ENCODE data around the gene PROCA1.
"Not testable (repeated sequence)": the region's sequence is repeated elsewhere in the genome, so short reads cannot be mapped to it uniquely, and the experiment has no call there.

PROCA1 gene

GRCh38 chr17:28743243-28744103 lies 31.8 kb upstream of the PROCA1 start, which contains the start of gene TRAF4:
TRAF4 (plus strand) TSS chr17:28744011; CDS start chr17:28744113, 102 bp downstream.
- peak; percentile 64 to 70 for DNase-seq

- no peak for DNase-seq
These were observed 30.0 kb upstream of the PROCA1 start for GRCh38 chr17:28741358-28742349.

- DNase-seq: no peak
These were observed 29.0 kb upstream of the PROCA1 start for GRCh38 chr17:28740406-28741357.

DNA sequence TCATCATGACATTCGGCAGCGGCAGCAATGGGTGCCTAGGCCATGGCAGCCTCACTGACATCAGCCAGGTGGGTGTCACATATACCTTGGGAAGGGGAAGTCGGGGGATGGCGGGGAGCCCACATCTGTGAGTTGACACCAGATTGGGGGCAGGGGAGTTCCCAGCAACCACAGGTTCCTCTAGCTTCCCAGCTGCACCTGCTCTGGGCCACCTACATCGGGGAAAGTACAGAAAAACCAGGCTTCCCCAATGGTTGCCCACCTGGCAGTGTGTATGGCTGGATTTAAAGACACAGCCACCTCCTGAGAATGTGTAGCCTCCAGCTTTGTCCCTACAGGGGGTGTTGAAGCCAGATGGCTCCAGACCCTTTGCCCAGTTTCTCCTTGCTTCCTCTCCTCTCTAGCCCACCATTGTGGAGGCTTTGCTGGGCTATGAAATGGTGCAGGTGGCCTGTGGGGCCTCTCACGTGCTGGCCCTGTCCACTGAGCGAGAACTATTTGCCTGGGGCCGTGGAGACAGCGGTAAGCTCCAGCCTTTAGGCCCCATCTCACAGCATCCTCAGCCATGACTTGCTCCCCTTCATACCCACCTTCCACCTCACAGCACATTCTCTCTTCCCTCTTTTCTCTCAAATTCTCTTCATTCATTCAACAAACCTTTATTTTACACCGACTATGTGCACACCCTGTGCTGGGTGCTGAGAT lies 27.1 kb upstream of the PROCA1 start:
- peak; percentile 68 to 75 for DNase-seq

- no peak for DNase-seq
These were observed 26.3 kb upstream of the PROCA1 start for GRCh38 chr17:28737770-28738679.

- DNase-seq: no peak
These were observed 25.6 kb upstream of the PROCA1 start for GRCh38 chr17:28737316-28737715.

- DNase-seq: not testable (repeated sequence)
These were observed 24.5 kb upstream of the PROCA1 start for GRCh38 chr17:28735913-28736769.

DNA sequence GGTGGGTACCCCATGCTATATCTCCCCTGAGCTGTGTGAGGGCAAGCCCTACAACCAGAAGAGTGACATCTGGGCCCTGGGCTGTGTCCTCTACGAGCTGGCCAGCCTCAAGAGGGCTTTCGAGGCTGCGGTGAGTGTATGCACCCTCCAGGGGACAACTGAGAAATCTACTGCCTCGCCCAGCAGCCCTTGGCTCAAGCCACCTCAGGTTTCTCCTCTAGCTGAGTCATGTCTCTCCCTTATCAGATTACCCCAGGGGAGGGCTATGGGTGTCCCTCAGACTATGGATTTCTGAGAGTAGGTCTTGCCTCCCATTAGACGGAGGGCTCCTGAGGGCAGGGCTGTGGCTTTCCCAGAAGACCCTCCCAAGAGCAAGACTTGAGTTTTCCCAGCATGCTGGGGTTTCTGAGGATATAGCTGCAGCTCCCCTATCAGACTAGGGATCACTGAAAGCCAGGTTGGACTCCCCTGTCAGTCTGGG lies 23.6 kb upstream of the PROCA1 start:
- DNase-seq: no peak

DNA sequence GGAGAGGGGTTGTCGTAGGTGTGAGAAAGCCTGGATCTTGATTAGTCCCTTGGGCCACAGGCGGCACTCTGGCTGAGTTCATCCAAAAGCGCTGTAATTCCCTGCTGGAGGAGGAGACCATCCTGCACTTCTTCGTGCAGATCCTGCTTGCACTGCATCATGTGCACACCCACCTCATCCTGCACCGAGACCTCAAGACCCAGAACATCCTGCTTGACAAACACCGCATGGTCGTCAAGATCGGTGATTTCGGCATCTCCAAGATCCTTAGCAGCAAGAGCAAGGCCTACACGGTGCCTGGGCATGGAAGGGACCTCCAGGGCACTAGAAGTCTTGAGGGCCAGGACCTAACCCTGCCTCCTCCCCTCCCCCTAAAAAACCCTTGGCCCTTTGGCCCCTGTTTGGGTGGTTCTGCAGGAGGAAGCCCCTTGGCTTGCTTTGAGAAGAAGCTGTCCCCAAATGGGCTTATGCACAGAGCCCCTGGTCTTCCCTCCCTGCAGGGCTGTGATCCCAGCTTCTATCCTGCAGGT lies 23.1 kb upstream of the PROCA1 start:
- DNase-seq: no peak

- DNase-seq: no peak
These were observed 21.7 kb upstream of the PROCA1 start for GRCh38 chr17:28733346-28733745.

DNA sequence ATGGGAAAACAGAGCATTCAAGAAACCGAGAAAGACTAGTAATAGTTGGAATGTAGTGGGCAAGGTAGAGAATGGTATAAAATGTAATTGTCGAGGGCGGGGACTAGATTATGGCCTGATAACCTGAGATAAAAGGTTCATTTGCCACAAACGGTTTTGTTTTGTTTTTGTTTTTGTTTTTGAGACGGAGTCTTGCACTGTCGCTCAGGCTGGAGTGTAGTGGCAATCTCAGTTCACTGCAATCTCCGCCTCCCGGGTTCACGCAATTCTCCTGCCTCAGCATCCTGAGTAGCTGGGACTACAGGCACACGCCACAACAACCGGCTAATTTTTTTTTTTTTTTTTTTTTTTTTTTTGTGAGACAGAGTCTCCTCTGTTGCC lies 18.3 kb upstream of the PROCA1 start:
- no peak for DNase-seq

GRCh38 chr17:28728364-28729200 lies 16.9 kb upstream of the PROCA1 start, which contains the start of gene NEK8:
NEK8 (plus strand) TSS chr17:28728788; CDS start chr17:28728814, 26 bp downstream.
- DNase-seq: peak; percentile 97 to 98

GRCh38 chr17:28726627-28727491 lies 15.2 kb upstream of the PROCA1 start:
- DNase-seq: peak; percentile 87 to 89

GRCh38 chr17:28726226-28726626 lies 14.5 kb upstream of the PROCA1 start, which contains the start of gene TLCD1:
TLCD1 (minus strand) TSS chr17:28726233; CDS start chr17:28726097, 136 bp downstream.
- DNase-seq: peak; percentile 59 to 61

DNA sequence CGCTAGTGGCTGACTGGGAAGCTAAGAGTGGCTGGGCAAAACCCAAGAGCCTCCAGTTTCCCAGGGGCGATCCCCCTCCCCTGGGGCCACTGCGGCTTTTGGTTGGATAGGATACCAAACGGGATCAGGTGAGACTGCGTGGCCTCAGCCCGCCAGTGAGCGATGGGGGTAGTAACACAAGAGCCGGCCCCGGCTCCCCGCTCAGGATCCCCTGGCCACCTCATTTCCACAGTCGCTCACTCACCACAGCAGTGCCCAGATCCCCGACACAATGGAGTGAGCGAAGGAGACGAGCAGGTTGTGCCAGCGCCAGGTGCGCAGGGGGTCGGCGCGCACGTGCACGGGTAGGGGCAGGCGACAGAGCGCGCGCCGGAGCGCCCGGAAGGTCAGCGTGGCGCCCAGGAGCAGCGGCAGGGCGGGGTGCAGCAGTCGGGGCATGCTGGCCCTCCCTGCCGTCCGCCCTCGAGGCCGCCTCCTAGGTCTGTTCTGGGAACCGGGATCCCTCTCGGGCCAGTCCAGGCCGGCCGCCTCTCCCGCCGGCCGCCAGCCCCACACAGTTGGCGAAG lies 14.1 kb upstream of the PROCA1 start:
- DNase-seq: no peak

DNA sequence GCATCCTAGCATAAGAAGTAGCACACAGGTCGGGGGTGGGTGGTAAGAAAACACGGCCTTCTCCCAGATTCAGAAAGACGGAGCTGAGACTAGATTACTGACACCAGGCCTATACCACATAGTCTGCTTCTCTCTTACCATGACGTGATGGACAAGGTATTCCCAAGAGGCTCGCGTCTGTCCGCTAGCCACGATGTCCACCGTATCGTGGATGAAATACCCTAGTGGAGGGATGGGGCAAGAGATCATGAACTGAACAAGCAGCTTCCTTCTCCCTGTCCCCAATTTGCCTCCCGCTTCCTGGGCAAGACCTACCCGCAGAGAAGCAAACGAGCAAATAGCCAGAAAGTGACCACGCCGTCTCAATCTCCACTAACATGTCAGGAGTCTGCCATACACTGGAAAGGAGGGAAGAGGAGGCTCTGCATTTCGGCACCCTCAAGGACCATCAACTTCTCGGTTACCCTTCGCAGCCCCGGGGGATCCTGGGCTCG lies 13.5 kb upstream of the PROCA1 start:
- no peak for DNase-seq

Measured in activated CD4-positive, alpha-beta T cell treated with anti-CD3 and anti-CD28 coated beads, Interleukin-2, amount 50 U/mL, for 4 hours (primary cell).